Stromal cell of bone marrow (primary cell): ENCODE data around the gene GLA.

Experiments
- DNase-seq: peaks from one replicate; pipeline ENCODE4 v3.0.0-alpha.2; 2012; ENCODE audit warnings: low read depth

GLA gene

GRCh38 chrX:101357166-101357795, 50.4 kb downstream of the GLA start:
- no peak for DNase-seq

GRCh38 chrX:101349193-101349562, 58.5 kb downstream of the GLA start:
- DNase-seq: no peak

- peak; percentile 50 for DNase-seq
Observed at GRCh38 chrX:101348452-101349192, 59.1 kb downstream of the GLA start, which contains the start of gene TIMM8A. TIMM8A (minus strand) TSS chrX:101348742; CDS start chrX:101348664, 78 bp downstream.

- no peak for DNase-seq
Observed at GRCh38 chrX:101347859-101348451, 59.8 kb downstream of the GLA start.
